GM23338 (cell line): ENCODE data around the gene RNLS. TPM values are rescaled to one million over a fixed set of nuclear protein-coding genes. Genes with fewer than 3 reads are reported as not detected.
"Not testable (repeated sequence)": the region's sequence is repeated elsewhere in the genome, so short reads cannot be mapped to it uniquely, and the experiment has no call there.

Experiments
- ATAC-seq: fragments of 200-7000 bp; cut with Tn5 transposase; 3 replicates; pipeline ENCODE4 v1.9.1; 2020
- DNase-seq: peaks from one replicate; pipeline ENCODE4 v3.0.0-alpha.2; 2015; ENCODE audit warnings: low spot score
- H2AFZ ChIP-seq: fragments of 200-600 bp; sonication (generic); 2 replicates; pipeline ENCODE4 v1.8.0; 2016; ENCODE audit warnings: antibody characterized with exemption, mild to moderate bottlenecking, moderate library complexity
- H3F3A ChIP-seq: fragments of 200-600 bp; sonication (generic); replicated peaks from 2 replicates; pipeline ENCODE4 v1.8.0; 2017; ENCODE audit warnings: antibody characterized with exemption, mixed run types, low read depth
- H3K27ac ChIP-seq: fragments of 200-600 bp; sonication (generic); 2 replicates; pipeline ENCODE4 v1.6.1; 2016; ENCODE audit warnings: low read depth
- H3K27me3 ChIP-seq: fragments of 200-600 bp; sonication (generic); 2 replicates; pipeline ENCODE4 v1.8.0; 2016; ENCODE audit warnings: mild to moderate bottlenecking, mixed run types, moderate library complexity; ENCODE audit not compliant: insufficient read depth
- H3K36me3 ChIP-seq: fragments of 200-600 bp; sonication (generic); 2 replicates; pipeline ENCODE4 v1.8.0; 2016; ENCODE audit warnings: mild to moderate bottlenecking; ENCODE audit not compliant: insufficient read depth
- H3K4me1 ChIP-seq: fragments of 200-600 bp; sonication (generic); 2 replicates; pipeline ENCODE4 v1.8.0; 2016; ENCODE audit warnings: mild to moderate bottlenecking, moderate library complexity; ENCODE audit not compliant: insufficient read depth
- H3K4me2 ChIP-seq: fragments of 200-600 bp; sonication (generic); 2 replicates; pipeline ENCODE4 v1.7.1; 2017; ENCODE audit warnings: mixed run types
- H3K4me3 ChIP-seq: fragments of 200-600 bp; sonication (generic); 2 replicates; pipeline ENCODE4 v1.6.1; 2016; ENCODE audit warnings: mixed run types
- H3K79me2 ChIP-seq: fragments of 200-600 bp; sonication (generic); replicated peaks from 2 replicates; pipeline ENCODE4 v1.8.0; 2017; ENCODE audit warnings: mild to moderate bottlenecking; ENCODE audit not compliant: insufficient read depth
- H3K9me2 ChIP-seq: fragments of 200-600 bp; sonication (generic); 2 replicates; pipeline ENCODE4 v1.8.0; 2017; ENCODE audit not compliant: insufficient read depth
- H4K20me1 ChIP-seq: fragments of 200-600 bp; sonication (generic); replicated peaks from 2 replicates; pipeline ENCODE4 v1.8.0; 2017; ENCODE audit warnings: mild to moderate bottlenecking; ENCODE audit not compliant: insufficient read depth
- H3K27ac Mint-ChIP-seq: 2 replicates; pipeline ENCODE4 v1.8.0; 2020; ENCODE audit warnings: inconsistent platforms, mild to moderate bottlenecking, moderate library complexity, mixed read lengths
- H3K27me3 Mint-ChIP-seq: 3 replicates; pipeline ENCODE4 v1.8.0; 2022; ENCODE audit warnings: low read depth, mild to moderate bottlenecking, moderate library complexity, mixed read lengths, inconsistent platforms; ENCODE audit not compliant: insufficient read depth, poor library complexity
- H3K36me3 Mint-ChIP-seq: 3 replicates; pipeline ENCODE4 v1.8.0; 2021; ENCODE audit warnings: low read depth, mild to moderate bottlenecking, inconsistent platforms, moderate library complexity, mixed read lengths
- H3K4me1 Mint-ChIP-seq: 3 replicates; pipeline ENCODE4 v1.8.0; 2020; ENCODE audit warnings: mild to moderate bottlenecking, inconsistent platforms, mixed read lengths
- H3K4me3 Mint-ChIP-seq: 3 replicates; pipeline ENCODE4 v1.8.0; 2021; ENCODE audit warnings: moderate library complexity, mild to moderate bottlenecking, inconsistent platforms, mixed read lengths
- H3K9me3 Mint-ChIP-seq: 3 replicates; pipeline ENCODE4 v1.8.0; 2020; ENCODE audit warnings: moderate library complexity, mild to moderate bottlenecking, inconsistent platforms, mixed read lengths
- ETS1 ChIP-seq: IDR thresholded peaks from 2 replicates; pipeline ENCODE4 v1.6.1; 2016; ENCODE audit warnings: antibody characterized with exemption
- EZH2phosphoT487 ChIP-seq: fragments of 200-600 bp; sonication (generic); IDR thresholded peaks from one replicate; pipeline ENCODE4 v1.8.1; 2018; ENCODE audit warnings: antibody characterized with exemption; ENCODE audit not compliant: unreplicated experiment
- JUNB ChIP-seq: IDR thresholded peaks from one replicate; pipeline ENCODE4 v1.6.1; 2016; ENCODE audit warnings: antibody characterized with exemption; ENCODE audit not compliant: unreplicated experiment
- STAT1 ChIP-seq: IDR thresholded peaks from one replicate; pipeline ENCODE4 v1.6.1; 2016; ENCODE audit warnings: antibody characterized with exemption; ENCODE audit not compliant: unreplicated experiment
- ZNF114 ChIP-seq: fragments of 250-450 bp; sonication (Bioruptor Pico); IDR thresholded peaks from 2 replicates; pipeline ENCODE4 v1.5.0; 2020; ENCODE audit warnings: mild to moderate bottlenecking, moderate library complexity
- ZNF331 ChIP-seq: fragments of 250-450 bp; sonication (Bioruptor Pico); IDR thresholded peaks from 2 replicates; pipeline ENCODE4 v1.5.0; 2020; ENCODE audit warnings: low read depth, mild to moderate bottlenecking, moderate library complexity
- polyA plus RNA-seq: library from polyadenylated mRNA; unstranded; fragments of >200 nt; fragmentation: Nextera tagmentation; extraction: Ambion mirVana; gene quantifications from 2 replicates; pipeline ENCODE4 v1.2.1, GENCODE V29; 2016
- total RNA-seq: library from RNA; depleted of rRNA; stranded (reverse); fragments of >200 nt; shearing (Covaris generic); gene quantifications from 2 replicates; pipeline ENCODE4 v1.2.3, GENCODE V29; 2014
- TF ChIP-seq, protein P1 (sequence below): fragments of 250-450 bp; sonication (Bioruptor Pico); IDR thresholded peaks from 2 replicates; pipeline ENCODE4 v1.5.0; 2020; ENCODE audit warnings: mild to moderate bottlenecking, moderate library complexity

Gene RNLS
- total and polyA plus RNA-seq, 2 experiments from 2014 or later = 8.8 to 15.2 TPM

DNA sequence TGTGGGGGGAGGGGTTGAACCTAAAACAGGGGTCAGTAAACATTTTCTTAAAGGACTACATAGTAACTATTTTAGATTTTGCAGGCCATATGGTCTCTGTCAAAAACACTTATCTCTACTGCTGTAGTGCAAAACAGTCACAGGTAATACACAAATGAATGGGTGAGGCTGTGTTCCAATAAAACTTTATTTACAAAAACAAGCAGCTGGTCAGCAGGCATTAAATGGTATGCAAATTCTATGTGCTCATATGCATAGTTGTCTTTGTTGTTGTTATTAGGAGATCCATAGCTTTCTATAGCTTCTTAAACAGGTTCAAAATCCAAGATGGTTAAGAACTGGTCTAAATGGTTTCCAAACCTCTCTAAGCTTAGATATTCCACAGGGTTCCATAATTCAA lies 302.6 kb downstream of the RNLS start (continued):
- TF ChIP-seq, protein P1, sequence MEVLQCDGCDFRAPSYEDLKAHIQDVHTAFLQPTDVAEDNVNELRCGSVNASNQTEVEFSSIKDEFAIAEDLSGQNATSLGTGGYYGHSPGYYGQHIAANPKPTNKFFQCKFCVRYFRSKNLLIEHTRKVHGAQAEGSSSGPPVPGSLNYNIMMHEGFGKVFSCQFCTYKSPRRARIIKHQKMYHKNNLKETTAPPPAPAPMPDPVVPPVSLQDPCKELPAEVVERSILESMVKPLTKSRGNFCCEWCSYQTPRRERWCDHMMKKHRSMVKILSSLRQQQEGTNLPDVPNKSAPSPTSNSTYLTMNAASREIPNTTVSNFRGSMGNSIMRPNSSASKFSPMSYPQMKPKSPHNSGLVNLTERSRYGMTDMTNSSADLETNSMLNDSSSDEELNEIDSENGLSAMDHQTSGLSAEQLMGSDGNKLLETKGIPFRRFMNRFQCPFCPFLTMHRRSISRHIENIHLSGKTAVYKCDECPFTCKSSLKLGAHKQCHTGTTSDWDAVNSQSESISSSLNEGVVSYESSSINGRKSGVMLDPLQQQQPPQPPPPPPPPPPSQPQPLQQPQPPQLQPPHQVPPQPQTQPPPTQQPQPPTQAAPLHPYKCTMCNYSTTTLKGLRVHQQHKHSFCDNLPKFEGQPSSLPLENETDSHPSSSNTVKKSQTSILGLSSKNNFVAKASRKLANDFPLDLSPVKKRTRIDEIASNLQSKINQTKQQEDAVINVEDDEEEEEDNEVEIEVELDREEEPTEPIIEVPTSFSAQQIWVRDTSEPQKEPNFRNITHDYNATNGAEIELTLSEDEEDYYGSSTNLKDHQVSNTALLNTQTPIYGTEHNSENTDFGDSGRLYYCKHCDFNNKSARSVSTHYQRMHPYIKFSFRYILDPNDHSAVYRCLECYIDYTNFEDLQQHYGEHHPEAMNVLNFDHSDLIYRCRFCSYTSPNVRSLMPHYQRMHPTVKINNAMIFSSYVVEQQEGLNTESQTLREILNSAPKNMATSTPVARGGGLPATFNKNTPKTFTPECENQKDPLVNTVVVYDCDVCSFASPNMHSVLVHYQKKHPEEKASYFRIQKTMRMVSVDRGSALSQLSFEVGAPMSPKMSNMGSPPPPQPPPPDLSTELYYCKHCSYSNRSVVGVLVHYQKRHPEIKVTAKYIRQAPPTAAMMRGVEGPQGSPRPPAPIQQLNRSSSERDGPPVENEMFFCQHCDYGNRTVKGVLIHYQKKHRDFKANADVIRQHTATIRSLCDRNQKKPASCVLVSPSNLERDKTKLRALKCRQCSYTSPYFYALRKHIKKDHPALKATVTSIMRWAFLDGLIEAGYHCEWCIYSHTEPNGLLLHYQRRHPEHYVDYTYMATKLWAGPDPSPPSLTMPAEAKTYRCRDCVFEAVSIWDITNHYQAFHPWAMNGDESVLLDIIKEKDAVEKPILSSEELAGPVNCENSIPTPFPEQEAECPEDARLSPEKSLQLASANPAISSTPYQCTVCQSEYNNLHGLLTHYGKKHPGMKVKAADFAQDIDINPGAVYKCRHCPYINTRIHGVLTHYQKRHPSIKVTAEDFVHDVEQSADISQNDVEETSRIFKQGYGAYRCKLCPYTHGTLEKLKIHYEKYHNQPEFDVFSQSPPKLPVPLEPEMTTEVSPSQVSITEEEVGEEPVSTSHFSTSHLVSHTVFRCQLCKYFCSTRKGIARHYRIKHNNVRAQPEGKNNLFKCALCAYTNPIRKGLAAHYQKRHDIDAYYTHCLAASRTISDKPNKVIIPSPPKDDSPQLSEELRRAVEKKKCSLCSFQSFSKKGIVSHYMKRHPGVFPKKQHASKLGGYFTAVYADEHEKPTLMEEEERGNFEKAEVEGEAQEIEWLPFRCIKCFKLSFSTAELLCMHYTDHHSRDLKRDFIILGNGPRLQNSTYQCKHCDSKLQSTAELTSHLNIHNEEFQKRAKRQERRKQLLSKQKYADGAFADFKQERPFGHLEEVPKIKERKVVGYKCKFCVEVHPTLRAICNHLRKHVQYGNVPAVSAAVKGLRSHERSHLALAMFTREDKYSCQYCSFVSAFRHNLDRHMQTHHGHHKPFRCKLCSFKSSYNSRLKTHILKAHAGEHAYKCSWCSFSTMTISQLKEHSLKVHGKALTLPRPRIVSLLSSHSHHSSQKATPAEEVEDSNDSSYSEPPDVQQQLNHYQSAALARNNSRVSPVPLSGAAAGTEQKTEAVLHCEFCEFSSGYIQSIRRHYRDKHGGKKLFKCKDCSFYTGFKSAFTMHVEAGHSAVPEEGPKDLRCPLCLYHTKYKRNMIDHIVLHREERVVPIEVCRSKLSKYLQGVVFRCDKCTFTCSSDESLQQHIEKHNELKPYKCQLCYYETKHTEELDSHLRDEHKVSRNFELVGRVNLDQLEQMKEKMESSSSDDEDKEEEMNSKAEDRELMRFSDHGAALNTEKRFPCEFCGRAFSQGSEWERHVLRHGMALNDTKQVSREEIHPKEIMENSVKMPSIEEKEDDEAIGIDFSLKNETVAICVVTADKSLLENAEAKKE (CRISPR knock-in tag) = no peak
- TF ChIP-seq STAT1 = no peak
- no peak for TF ChIP-seq EZH2phosphoT487
- TF ChIP-seq JUNB = no peak

- Histone ChIP-seq H3K9me2 (no peaks in the 10 kb centered on the region; the same call in 1 of the 2 replicates), H3K4me2 (no peak overlapping the region), H3K79me2 (no peaks in the 10 kb centered on the region), H2AFZ (no peak overlapping the region), H3F3A (no peaks in the 10 kb centered on the region), H3K4me1 (no peaks in the 10 kb centered on the region; the same call in 1 of the 2 replicates), H3K27ac (no peak overlapping the region), H4K20me1 (no peaks in the 10 kb centered on the region), H3K4me3 (no peak overlapping the region), H3K36me3 (no peaks in the 10 kb centered on the region), H3K27me3 (no peaks in the 10 kb centered on the region)
- TF ChIP-seq ZNF331 (CRISPR knock-in tag) (no peak), EZH2phosphoT487 (no peak), ETS1 (no peak), ZNF114 (CRISPR knock-in tag) (no peak)
- Mint-ChIP-seq H3K9me3 (no peaks in the 10 kb centered on the region), H3K4me3 (no peak overlapping the region), H3K27ac (no peak overlapping the region), H3K4me1 (peaks cover 21% of the 10 kb centered on the region), H3K36me3 (no peaks in the 10 kb centered on the region), H3K27me3 (peaks cover 3% of the 10 kb centered on the region)
- no peak for DNase-seq
- ATAC-seq = no peak
These were observed 304.2 kb downstream of the RNLS start for GRCh38 chr10:88278912-88279311.

DNA sequence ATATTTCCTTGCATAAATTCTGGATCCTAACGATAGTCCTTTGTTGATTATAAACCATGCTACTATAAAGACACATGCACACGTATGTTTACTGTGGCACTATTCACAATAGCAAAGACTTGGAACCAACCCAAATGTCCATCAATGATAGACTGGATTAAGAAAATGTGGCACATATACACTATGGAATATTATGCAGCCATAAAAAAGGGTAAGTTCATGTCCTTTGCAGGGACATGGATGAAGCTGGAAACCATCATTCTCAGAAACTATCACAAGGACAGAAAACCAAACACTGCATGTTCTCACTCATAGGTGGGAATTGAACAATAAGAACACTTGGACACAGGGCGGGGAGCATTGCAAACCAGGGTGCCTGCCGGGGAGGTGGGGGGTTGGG lies 306.2 kb downstream of the RNLS start:
- not testable (repeated sequence) for H3K9me3 Mint-ChIP-seq, H3K4me1 ChIP-seq, H2AFZ ChIP-seq, H3K4me3 ChIP-seq, H3K27ac ChIP-seq, H3K27ac Mint-ChIP-seq, H3K4me2 ChIP-seq, H4K20me1 ChIP-seq, H3K4me3 Mint-ChIP-seq, H3K36me3 Mint-ChIP-seq, H3F3A ChIP-seq, H3K9me2 ChIP-seq, DNase-seq, H3K36me3 ChIP-seq, H3K79me2 ChIP-seq, H3K27me3 Mint-ChIP-seq, ATAC-seq, H3K27me3 ChIP-seq
- peaks cover 20% of the 10 kb centered on the region for H3K4me1 Mint-ChIP-seq
